Ishikawa (cell line): Measurements from ENCODE around the gene CCDC102B.

Source experiments
- RAD21 ChIP-seq: IDR thresholded peaks from 2 replicates; pipeline ENCODE4 v1.6.1; 2012; ENCODE audit warnings: low read depth
- REST ChIP-seq: IDR thresholded peaks from 2 replicates; pipeline ENCODE4 v1.6.1; 2012; ENCODE audit warnings: low read depth, mild to moderate bottlenecking

- TF ChIP-seq REST, result no peak
- no peak for TF ChIP-seq RAD21
Measured at GRCh38 chr18:68944826-68945225, 146.9 kb downstream of the CCDC102B start.
